NT2/D1 (cell line): Measurements from ENCODE around the gene SYNDIG1L.

Experiments
- DNase-seq: peaks from one replicate; pipeline ENCODE4 v3.0.0-alpha.2; 2011; ENCODE audit warnings: low read depth, low spot score
- H3K27me3 ChIP-seq: 2 replicates; pipeline ENCODE4 v1.6.0; 2011; ENCODE audit warnings: mild to moderate bottlenecking; ENCODE audit not compliant: insufficient read length, insufficient read depth
- H3K36me3 ChIP-seq: 2 replicates; pipeline ENCODE4 v1.6.1; 2011; ENCODE audit warnings: mild to moderate bottlenecking, low read length, mixed read lengths; ENCODE audit not compliant: insufficient read depth, insufficient read length
- H3K4me1 ChIP-seq: 2 replicates; pipeline ENCODE4 v1.5.1; 2011; ENCODE audit not compliant: insufficient read depth, insufficient read length
- H3K4me3 ChIP-seq: 2 replicates; pipeline ENCODE4 v1.5.1; 2011; ENCODE audit warnings: low read depth; ENCODE audit not compliant: insufficient read length
- H3K9ac ChIP-seq: 2 replicates; pipeline ENCODE4 v1.6.0; 2011; ENCODE audit warnings: low read depth; ENCODE audit not compliant: insufficient read length
- H3K9me3 ChIP-seq: 2 replicates; pipeline ENCODE4 v1.5.1; 2011; ENCODE audit warnings: mild to moderate bottlenecking, low read length; ENCODE audit not compliant: insufficient read depth
- SUZ12 ChIP-seq: IDR thresholded peaks from 2 replicates; pipeline ENCODE4 v1.6.1; 2011; ENCODE audit not compliant: insufficient read length, insufficient read depth; ENCODE audit errors: extremely low read depth
- YY1 ChIP-seq: IDR thresholded peaks from 2 replicates; pipeline ENCODE4 v1.6.1; 2011; ENCODE audit not compliant: insufficient read length, insufficient read depth
- ZNF274 ChIP-seq: IDR thresholded peaks from 2 replicates; pipeline ENCODE4 v1.6.1; 2011; ENCODE audit warnings: mild to moderate bottlenecking, low read depth, low read length

Gene SYNDIG1L

DNA sequence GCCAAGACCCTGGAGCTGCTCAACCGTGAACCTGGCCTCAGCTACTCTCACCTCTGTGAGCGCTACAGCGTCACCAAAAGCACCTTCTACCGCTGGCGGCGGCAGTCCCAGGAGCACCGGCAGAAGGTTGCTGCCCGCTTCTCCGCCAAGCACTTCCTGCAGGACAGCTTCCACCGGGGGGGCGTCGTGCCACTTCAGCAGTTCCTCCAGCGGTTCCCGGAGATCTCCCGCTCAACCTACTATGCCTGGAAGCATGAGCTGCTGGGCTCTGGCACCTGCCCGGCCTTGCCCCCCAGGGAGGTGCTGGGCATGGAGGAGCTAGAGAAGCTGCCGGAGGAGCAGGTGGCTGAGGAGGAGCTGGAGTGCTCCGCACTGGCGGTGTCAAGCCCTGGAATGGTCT is 68.4 kb downstream of the SYNDIG1L start:
- no peaks in the 10 kb centered on the region for H3K9me3 ChIP-seq
- H3K27me3 ChIP-seq, result no peaks in the 10 kb centered on the region
- H3K4me3 ChIP-seq, result no peak overlapping the region
- no peak for TF ChIP-seq ZNF274
- TF ChIP-seq YY1, result no peak
- TF ChIP-seq SUZ12, result no peak
- peaks cover 5% of the 10 kb centered on the region for H3K4me1 ChIP-seq
- H3K9ac ChIP-seq, result no peak overlapping the region
- DNase-seq, result no peak
- peaks cover 48% of the 10 kb centered on the region for H3K36me3 ChIP-seq

DNA sequence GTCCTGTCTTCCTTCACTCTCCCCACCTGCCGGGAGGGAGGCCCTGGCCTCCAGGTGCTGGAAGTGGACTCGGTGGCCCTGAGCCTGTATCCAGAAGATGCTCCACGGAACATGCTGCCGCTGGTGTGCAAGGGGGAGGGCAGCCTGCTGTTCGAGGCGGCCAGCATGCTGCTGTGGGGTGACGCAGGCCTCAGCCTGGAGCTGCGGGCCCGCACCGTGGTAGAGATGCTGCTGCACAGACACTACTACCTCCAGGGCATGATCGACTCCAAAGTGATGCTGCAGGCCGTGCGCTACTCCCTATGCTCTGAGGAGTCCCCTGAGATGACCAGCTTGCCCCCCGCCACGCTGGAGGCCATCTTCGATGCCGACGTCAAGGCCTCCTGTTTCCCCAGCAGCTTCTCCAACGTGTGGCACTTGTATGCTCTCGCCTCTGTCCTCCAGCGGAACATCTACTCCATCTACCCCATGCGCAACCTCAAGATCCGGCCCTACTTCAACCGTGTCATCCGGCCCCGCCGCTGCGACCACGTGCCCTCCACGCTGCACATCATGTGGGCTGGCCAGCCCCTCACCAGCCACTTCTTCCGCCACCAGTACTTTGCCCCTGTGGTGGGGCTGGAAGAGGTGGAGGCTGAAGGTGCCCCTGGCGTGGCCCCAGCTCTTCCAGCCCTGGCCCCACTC is 69.0 kb downstream of the SYNDIG1L start:
- Histone ChIP-seq H3K9me3 (no peaks in the 10 kb centered on the region), H3K27me3 (no peaks in the 10 kb centered on the region), H3K9ac (no peak overlapping the region), H3K4me1 (peaks cover 5% of the 10 kb centered on the region), H3K36me3 (peaks cover 51% of the 10 kb centered on the region), H3K4me3 (no peak overlapping the region)
- no peak for DNase-seq
- TF ChIP-seq SUZ12 (no peak), YY1 (no peak), ZNF274 (no peak)
